IPS-18a (cell line): ENCODE measurements around the gene WDR1.
"Not testable (repeated sequence)": the region's sequence is repeated elsewhere in the genome, so short reads cannot be mapped to it uniquely, and the experiment has no call there.

ENCODE experiments used
- H3K27ac ChIP-seq: one replicate; pipeline ENCODE4 v1.5.1; 2013; ENCODE audit warnings: low read length
- H3K27me3 ChIP-seq: one replicate; pipeline ENCODE4 v1.6.1; 2013; ENCODE audit warnings: mild to moderate bottlenecking, low read length; ENCODE audit not compliant: control insufficient read depth, insufficient read depth
- H3K36me3 ChIP-seq: one replicate; pipeline ENCODE4 v1.6.1; 2013; ENCODE audit warnings: low read depth, low read length; ENCODE audit not compliant: control insufficient read depth
- H3K4me1 ChIP-seq: one replicate; pipeline ENCODE4 v1.6.1; 2013; ENCODE audit warnings: low read depth, low read length; ENCODE audit not compliant: control insufficient read depth
- H3K4me3 ChIP-seq: one replicate; pipeline ENCODE4 v1.5.1; 2013; ENCODE audit warnings: low read length
- H3K9ac ChIP-seq: one replicate; pipeline ENCODE4 v1.6.1; 2013; ENCODE audit warnings: mild to moderate bottlenecking, low read length, moderate library complexity
- H3K9me3 ChIP-seq: one replicate; pipeline ENCODE4 v1.6.1; 2013; ENCODE audit warnings: low read depth, low read length; ENCODE audit not compliant: control insufficient read depth

Gene WDR1

DNA sequence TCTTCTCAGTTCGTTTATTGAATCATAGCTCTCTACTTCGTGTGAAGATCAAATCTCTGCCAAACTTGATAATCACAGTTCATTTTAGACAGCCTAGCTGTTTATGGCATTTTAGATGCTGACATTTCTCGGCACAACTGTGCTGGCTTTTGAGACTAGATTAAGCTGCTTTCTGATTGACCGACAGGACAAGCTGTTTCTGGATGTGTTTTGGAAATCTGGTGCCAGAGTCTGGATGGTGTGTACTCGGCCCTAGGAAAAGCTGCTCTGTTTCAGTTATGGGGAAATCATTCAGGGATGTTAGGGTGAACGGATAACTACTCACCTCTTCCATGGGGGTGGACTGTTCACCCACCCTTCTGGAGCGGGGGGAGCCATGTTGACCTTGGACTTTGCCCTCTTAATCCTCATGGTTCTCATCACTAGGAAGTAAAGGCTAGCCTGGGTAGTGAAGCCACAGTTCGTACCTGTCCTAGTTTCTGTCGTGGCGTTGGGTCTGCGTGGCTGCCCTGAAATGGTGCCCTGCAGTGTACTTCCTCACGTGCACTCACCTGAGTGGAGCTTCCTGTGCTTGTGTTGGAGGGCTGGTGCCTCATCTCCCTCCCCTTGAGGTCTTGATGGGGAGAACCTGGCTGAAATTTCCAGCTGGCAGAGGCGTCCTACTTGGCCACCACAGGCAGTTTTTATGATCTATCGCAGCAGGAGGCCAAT lies 13.7 kb upstream of the WDR1 start:
- H3K4me1 ChIP-seq = no peaks in the 10 kb centered on the region
- H3K27ac ChIP-seq = no peak overlapping the region
- H3K9ac ChIP-seq = no peak overlapping the region
- no peaks in the 10 kb centered on the region for H3K27me3 ChIP-seq
- no peak overlapping the region for H3K4me3 ChIP-seq
- H3K36me3 ChIP-seq = no peaks in the 10 kb centered on the region
- no peaks in the 10 kb centered on the region for H3K9me3 ChIP-seq

DNA sequence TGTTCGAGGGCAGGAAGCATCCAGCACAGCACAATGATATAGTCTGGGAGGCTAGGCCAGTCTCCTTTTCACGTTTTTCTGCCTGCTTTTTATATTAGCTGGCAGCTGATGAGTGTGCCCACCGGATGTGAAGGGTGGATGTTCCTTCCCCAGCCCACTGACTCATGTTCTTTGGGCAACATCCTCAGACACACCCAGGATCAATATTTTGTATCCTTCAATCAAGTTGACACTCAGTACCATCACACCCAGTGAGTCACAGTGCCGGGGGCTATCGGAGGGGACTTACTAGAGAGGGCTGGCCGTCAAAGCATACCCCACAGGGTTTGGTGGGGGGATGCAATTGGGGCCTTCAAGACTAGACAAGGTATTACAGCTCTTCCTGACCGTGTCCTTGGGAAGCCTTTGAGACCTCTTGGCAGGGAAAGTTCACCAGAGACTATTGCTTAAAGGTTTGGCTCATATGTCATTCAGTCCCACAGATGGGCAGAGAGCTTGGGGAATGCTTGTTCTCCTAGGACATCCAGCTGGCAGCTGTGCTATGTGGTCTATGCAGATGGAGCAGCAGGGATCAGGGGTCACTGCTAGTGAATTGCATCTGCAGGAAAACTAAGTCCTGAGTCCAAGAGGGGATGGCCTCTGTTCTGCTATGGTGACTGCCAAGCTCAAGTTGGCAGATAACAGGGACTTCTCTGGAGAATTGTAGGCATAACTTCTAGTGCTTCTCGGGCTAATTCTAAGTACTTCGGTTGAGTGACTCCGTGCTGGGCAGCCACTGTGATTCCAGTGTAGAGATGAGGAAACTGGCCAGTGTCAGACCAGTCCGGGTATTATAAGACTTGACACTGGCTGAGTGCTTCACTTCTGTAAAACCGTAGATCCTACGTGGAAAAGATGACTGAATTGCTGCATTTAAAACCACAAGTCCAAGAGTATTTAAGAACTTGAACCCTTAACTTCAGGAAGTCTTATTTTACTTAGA lies 12.9 kb upstream of the WDR1 start:
- no peak overlapping the region for H3K9ac ChIP-seq
- no peak overlapping the region for H3K4me3 ChIP-seq
- H3K4me1 ChIP-seq = no peaks in the 10 kb centered on the region
- H3K27ac ChIP-seq = no peak overlapping the region
- no peaks in the 10 kb centered on the region for H3K36me3 ChIP-seq
- no peaks in the 10 kb centered on the region for H3K27me3 ChIP-seq
- no peaks in the 10 kb centered on the region for H3K9me3 ChIP-seq

DNA sequence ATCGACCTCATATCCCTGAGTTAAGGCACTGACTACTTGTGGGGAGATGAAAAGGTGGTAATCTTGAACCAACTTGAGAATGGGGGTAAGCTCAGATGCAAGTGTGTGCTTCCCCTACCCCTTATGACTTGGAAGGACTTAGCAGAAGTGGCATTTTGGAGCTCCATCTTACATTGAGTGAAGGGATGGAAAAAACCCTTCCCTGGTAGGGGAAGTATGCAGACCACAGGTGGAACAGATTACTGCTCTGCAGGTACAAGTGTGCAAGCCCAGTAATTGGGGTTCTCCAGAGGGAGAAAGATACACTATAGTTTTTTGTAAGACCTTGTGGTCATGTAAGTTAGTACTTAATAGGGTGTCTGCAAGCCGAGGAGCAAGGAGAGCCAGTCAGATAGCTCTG lies 12.2 kb upstream of the WDR1 start:
- no peak overlapping the region for H3K4me3 ChIP-seq
- no peak overlapping the region for H3K9ac ChIP-seq
- H3K27me3 ChIP-seq = no peaks in the 10 kb centered on the region
- H3K4me1 ChIP-seq = peaks cover 2% of the 10 kb centered on the region
- H3K36me3 ChIP-seq = no peaks in the 10 kb centered on the region
- H3K27ac ChIP-seq = no peak overlapping the region
- no peaks in the 10 kb centered on the region for H3K9me3 ChIP-seq

DNA sequence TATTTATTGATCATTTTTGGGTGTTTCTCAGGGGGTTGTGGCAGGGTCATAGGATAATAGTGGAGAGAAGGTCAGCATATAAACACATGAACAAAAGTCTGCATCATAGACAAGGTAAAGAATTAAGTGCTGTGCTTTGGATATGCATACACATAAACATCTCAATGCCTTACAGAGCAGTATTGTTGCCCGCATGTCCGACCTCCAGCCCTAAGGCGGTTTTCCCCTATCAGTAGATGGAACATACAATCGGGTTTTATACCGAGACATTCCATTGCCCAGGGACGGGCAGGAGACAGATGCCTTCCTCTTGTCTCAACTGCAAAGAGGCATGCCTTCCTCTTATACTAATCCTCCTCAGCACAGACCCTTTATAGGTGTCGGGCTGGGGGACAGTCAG lies 10.9 kb upstream of the WDR1 start:
- H3K27me3 ChIP-seq, H3K4me1 ChIP-seq, H3K4me3 ChIP-seq, H3K36me3 ChIP-seq, H3K9ac ChIP-seq, H3K9me3 ChIP-seq, H3K27ac ChIP-seq: not testable (repeated sequence)

DNA sequence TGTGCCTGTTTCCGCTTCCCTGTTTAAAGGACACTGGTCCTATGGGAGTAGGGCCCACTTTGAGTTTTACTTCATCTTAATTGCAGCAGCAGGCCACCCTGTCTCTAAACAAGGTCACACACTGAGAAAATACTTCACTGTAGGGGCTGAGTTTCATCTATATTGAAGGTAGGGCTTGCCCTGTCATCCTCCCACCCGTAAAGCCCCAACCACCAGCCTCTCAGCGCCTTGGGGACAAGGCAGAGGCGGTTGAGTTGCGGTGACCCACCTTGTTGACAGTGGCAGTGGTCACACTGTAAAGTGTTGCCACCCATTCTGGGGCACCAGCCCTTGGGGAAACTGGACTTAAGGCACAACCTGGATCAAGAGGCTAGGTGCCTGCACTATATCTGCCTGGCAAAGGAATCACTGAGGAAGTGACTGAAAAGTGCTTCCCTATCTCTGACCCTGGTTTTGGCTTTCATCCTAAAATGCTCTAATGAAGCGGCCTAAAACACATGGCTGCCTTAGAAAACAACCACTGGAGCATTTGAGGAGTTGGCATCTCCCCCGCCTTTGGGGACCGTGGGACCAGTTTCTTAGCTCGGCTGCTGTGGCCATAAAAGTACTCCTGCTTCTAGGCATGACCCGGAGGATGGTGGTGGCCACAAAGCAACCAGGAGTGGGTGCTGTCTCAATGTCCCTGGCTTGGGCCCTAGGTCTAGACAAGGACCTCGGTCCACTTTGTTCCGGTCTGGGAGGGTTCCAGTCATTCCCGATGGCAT lies 7.8 kb upstream of the WDR1 start:
- no peak overlapping the region for H3K9ac ChIP-seq
- peaks cover 6% of the 10 kb centered on the region for H3K4me1 ChIP-seq
- H3K9me3 ChIP-seq = no peaks in the 10 kb centered on the region
- no peaks in the 10 kb centered on the region for H3K27me3 ChIP-seq
- no peak overlapping the region for H3K27ac ChIP-seq
- H3K4me3 ChIP-seq = no peak overlapping the region
- no peaks in the 10 kb centered on the region for H3K36me3 ChIP-seq

DNA sequence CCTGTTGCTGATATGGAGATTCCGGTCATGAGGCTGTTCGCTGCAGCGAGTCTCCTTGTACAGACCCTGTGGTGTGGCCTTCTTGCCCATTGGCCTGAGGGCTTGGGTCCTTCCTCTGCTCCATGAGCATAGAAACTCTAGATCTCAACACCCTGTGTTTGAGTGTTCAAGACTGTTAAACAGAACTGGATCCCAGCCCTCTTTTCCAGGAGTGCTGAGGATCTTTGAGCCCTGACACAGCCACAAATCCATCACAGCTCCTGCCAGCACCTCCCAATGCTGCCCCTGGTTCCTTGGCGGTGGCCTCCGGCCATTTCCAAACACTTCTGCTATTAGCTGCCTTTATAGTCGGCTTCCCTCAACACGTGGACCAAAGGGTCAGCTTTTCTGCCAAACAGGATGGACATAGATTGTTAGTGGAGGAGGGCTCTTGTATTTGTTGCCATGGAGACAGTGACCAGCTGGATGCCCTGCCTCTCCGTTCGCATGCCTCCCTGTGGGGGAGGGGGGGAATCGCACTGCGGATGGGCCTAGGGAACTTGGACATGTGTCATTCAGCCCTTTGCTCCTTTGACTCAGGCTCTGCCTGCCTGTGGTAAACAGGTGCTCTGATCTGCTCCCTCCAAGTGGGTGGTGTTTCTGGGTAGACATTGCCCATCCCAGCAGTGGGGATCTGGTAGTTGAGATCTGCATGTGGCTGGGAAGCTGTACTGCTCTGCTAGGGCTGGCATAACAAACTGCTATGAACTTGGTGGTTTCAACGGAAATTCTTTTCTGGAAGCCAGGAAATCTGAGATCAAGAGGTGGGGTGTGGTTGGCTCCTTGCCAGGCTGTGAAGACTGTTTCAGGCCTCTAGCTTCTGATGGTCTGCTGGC lies 6.9 kb upstream of the WDR1 start:
- no peak overlapping the region for H3K4me3 ChIP-seq
- H3K36me3 ChIP-seq = no peaks in the 10 kb centered on the region
- no peak overlapping the region for H3K27ac ChIP-seq
- peaks cover 8% of the 10 kb centered on the region for H3K4me1 ChIP-seq
- H3K9me3 ChIP-seq = no peaks in the 10 kb centered on the region
- H3K9ac ChIP-seq = no peak overlapping the region
- no peaks in the 10 kb centered on the region for H3K27me3 ChIP-seq

DNA sequence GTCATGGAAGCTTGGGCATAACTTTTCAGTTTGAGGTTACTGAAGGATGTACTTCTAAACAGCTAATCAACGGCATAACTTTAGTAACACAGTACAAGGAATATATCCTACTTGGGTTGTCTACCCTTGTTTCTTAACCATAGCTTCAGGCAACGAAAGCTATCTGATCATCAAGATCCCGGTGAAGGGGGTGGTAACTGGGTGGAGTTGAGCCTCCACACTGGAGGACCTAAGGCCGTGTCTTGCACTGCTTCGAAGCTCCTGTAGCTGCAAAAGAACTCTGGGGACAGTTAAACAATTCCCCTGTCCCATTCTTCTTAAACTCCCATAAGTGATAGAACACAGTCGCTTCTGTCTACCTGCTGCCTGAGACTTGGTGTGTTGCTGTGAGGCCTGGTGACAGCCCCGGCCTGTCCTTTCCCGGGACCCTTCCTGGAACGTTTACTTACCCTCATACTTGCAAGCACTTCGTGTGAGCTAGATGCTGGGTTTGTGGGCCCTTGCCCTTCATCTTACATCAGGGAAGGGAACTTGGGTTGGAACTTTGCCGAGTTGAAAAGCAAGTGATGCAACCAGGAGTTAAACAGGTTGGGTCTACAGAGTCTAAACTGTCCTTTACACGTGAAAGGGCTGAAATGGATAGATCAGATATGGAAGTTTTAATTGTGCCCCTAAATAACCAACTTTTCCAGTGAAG lies 5.8 kb upstream of the WDR1 start:
- Histone ChIP-seq H3K4me1 (peaks cover 18% of the 10 kb centered on the region), H3K36me3 (no peaks in the 10 kb centered on the region), H3K27me3 (no peaks in the 10 kb centered on the region), H3K27ac (no peak overlapping the region), H3K9me3 (no peaks in the 10 kb centered on the region), H3K4me3 (no peak overlapping the region), H3K9ac (no peak overlapping the region)

DNA sequence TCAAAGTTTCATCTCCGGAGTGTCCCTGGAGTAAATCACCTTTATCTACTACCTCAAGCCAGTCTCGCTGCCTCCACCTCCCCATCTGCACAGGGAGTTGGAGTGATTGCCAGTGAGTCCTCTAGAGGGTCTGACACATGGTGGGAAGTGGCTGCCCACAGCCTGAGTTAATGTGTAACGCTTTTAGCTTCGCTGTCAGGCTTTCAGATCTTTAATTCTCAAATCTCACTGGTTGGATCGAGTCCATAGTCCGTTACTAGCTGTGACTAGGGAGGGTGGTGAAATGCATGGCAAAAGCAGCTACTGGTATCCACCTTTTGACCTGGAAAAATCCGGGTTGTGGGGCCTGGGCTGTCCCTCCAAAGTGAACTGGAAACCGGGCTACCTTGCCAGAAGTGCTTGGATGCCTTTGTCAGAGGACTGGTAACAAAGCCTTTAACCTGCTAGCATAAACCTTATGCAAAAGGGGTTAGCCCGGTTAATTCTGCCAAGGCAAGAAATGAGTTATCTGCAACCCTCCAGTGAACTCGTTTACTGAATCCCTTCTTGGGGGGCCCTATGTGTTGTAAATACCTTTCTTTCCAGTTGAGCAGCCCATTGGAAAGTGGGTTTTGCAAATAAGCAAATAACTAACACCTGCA lies 5.1 kb upstream of the WDR1 start:
- Histone ChIP-seq H3K9ac (no peak overlapping the region), H3K4me3 (no peak overlapping the region), H3K4me1 (peaks cover 18% of the 10 kb centered on the region), H3K27ac (no peak overlapping the region), H3K27me3 (no peaks in the 10 kb centered on the region), H3K9me3 (no peaks in the 10 kb centered on the region), H3K36me3 (no peaks in the 10 kb centered on the region)

DNA sequence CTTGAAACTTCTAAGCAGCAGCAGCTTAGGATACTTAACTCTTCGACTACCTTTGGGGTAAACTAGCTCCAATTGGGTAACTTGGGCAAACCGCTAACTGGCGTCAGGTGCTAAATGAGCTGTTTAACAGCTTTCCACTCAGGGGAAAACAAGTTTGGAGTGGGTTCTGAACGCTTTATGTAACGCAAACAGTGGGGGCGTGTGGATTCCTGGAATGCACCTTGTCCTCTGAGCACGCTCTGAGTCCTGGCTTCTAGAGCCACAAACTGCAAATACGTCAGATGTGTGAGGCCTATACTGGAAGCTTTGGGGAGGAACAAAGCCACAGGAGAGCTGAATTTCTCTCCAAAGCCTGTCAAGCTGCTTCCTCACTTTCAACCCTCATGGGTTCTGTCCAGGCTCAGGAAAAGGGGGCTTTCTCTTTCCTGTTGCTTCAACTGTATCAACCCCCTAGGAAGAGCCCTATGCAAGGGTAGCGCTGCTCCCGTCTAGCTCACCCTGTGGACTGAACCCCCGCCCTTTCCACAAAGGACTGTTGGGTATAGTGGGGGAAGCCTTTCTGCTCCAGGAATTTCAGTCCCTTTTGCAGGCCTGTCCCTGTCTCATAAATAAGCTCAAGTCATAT lies 4.5 kb upstream of the WDR1 start:
- no peaks in the 10 kb centered on the region for H3K36me3 ChIP-seq
- no peak overlapping the region for H3K27ac ChIP-seq
- no peaks in the 10 kb centered on the region for H3K27me3 ChIP-seq
- H3K4me1 ChIP-seq = peaks cover 18% of the 10 kb centered on the region
- H3K4me3 ChIP-seq = no peak overlapping the region
- no peak overlapping the region for H3K9ac ChIP-seq
- H3K9me3 ChIP-seq = no peaks in the 10 kb centered on the region

DNA sequence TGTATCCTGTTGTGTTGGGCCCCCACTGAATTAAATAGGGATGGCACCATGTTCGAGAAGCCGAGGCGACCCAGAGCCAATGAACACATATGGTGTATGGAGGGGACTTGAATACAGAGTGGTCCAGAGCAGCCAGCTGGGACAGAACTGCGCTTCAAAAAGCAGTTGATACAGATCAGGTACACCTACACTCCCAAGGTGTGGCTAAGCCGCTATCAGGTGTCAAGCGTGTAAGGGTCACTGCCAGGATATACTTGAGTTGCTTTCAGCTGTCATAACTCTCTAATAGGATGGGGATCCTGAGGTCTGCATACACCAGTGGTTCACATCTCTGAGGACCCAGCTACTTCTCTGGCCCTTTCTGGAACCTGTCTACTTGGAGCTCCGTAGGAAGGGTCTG lies 3.2 kb upstream of the WDR1 start:
- no peak overlapping the region for H3K27ac ChIP-seq
- H3K27me3 ChIP-seq = no peaks in the 10 kb centered on the region
- peaks cover 9% of the 10 kb centered on the region for H3K36me3 ChIP-seq
- no peak overlapping the region for H3K4me3 ChIP-seq
- H3K4me1 ChIP-seq = peaks cover 28% of the 10 kb centered on the region
- no peak overlapping the region for H3K9ac ChIP-seq
- no peaks in the 10 kb centered on the region for H3K9me3 ChIP-seq
